H9 (cell line): Measurements from ENCODE around the gene ZNF385D. TPM values are rescaled to one million over a fixed set of nuclear protein-coding genes. Genes with fewer than 3 reads are reported as not detected.

ENCODE experiments used
- DNase-seq: peaks from one replicate; pipeline ENCODE4 v3.0.0-alpha.2; 2017
- H2AFZ ChIP-seq: one replicate; pipeline ENCODE4 v1.6.1; 2013; ENCODE audit warnings: mild to moderate bottlenecking, low read length, control low read depth, moderate library complexity
- H2AK5ac ChIP-seq: 2 replicates; pipeline ENCODE4 v1.6.1; 2013; ENCODE audit warnings: low read length, control low read depth, mixed read lengths; ENCODE audit not compliant: insufficient read length
- H2BK120ac ChIP-seq: one replicate; pipeline ENCODE4 v1.6.1; 2013; ENCODE audit warnings: low read depth, mild to moderate bottlenecking, low read length, control low read depth, inconsistent platforms; ENCODE audit not compliant: poor library complexity, severe bottlenecking
- H2BK12ac ChIP-seq: 2 replicates; pipeline ENCODE4 v1.6.1; 2013; ENCODE audit warnings: low read length, control low read depth, mixed read lengths, low read depth; ENCODE audit not compliant: insufficient read length
- H2BK15ac ChIP-seq: 2 replicates; pipeline ENCODE4 v1.6.1; 2013; ENCODE audit warnings: low read depth, low read length, control low read depth
- H2BK20ac ChIP-seq: one replicate; pipeline ENCODE4 v1.6.1; 2013; ENCODE audit warnings: low read depth, mild to moderate bottlenecking, low read length, control low read depth, inconsistent platforms; ENCODE audit not compliant: poor library complexity, severe bottlenecking
- H2BK5ac ChIP-seq: 2 replicates; pipeline ENCODE4 v1.6.1; 2013; ENCODE audit warnings: low read length, control low read depth, mixed read lengths; ENCODE audit not compliant: insufficient read length
- H3K14ac ChIP-seq: 2 replicates; pipeline ENCODE4 v1.6.1; 2013; ENCODE audit warnings: low read length, control low read depth; ENCODE audit not compliant: insufficient read depth
- H3K18ac ChIP-seq: 2 replicates; pipeline ENCODE4 v1.6.1; 2013; ENCODE audit warnings: low read depth, mild to moderate bottlenecking, mixed read lengths, low read length, control low read depth; ENCODE audit not compliant: insufficient read length
- H3K23ac ChIP-seq: 2 replicates; pipeline ENCODE4 v1.6.1; 2013; ENCODE audit warnings: low read length, control low read depth, mixed read lengths, low read depth; ENCODE audit not compliant: insufficient read length
- H3K23me2 ChIP-seq: 2 replicates; pipeline ENCODE4 v1.6.1; 2013; ENCODE audit warnings: low read depth, mild to moderate bottlenecking, mixed read lengths, low read length, control low read depth; ENCODE audit not compliant: insufficient read length, poor library complexity, severe bottlenecking
- H3K27ac ChIP-seq: 2 replicates; pipeline ENCODE4 v1.5.1; 2013; ENCODE audit warnings: low read length, control low read depth, mixed read lengths, low read depth; ENCODE audit not compliant: insufficient read length
- H3K27me3 ChIP-seq: 2 replicates; pipeline ENCODE4 v1.6.1; 2013; ENCODE audit warnings: low read length, control low read depth, inconsistent platforms; ENCODE audit not compliant: insufficient read depth
- H3K4ac ChIP-seq: 2 replicates; pipeline ENCODE4 v1.6.1; 2013; ENCODE audit warnings: low read depth, mild to moderate bottlenecking, control low read depth, inconsistent platforms, low read length, moderate library complexity
- H3K4me1 ChIP-seq: 2 replicates; pipeline ENCODE4 v1.6.1; 2013; ENCODE audit warnings: low read length, control low read depth, inconsistent platforms; ENCODE audit not compliant: insufficient read depth
- H3K4me2 ChIP-seq: 2 replicates; pipeline ENCODE4 v1.6.1; 2013; ENCODE audit warnings: low read length, control low read depth, mixed read lengths; ENCODE audit not compliant: insufficient read length, insufficient read depth
- H3K56ac ChIP-seq: 2 replicates; pipeline ENCODE4 v1.6.1; 2013; ENCODE audit warnings: low read depth, mild to moderate bottlenecking, mixed read lengths, low read length, control low read depth; ENCODE audit not compliant: insufficient read length
- H3K79me1 ChIP-seq: 2 replicates; pipeline ENCODE4 v1.6.1; 2013; ENCODE audit warnings: low read depth, mild to moderate bottlenecking, moderate library complexity, low read length, control low read depth, inconsistent platforms; ENCODE audit not compliant: insufficient read depth, poor library complexity, severe bottlenecking
- H3K79me2 ChIP-seq: 2 replicates; pipeline ENCODE4 v1.6.1; 2013; ENCODE audit warnings: low read length, control low read depth, inconsistent platforms; ENCODE audit not compliant: insufficient read depth
- H3K9ac ChIP-seq: 2 replicates; pipeline ENCODE4 v1.6.1; 2013; ENCODE audit warnings: low read length, control low read depth, mixed read lengths; ENCODE audit not compliant: insufficient read length; ENCODE audit errors: extremely low read depth
- H3K9me3 ChIP-seq: one replicate; pipeline ENCODE4 v1.6.1; 2013; ENCODE audit warnings: low read depth, low read length, inconsistent platforms; ENCODE audit not compliant: control insufficient read depth
- H3T11ph ChIP-seq: one replicate; pipeline ENCODE4 v1.6.1; 2013; ENCODE audit warnings: mild to moderate bottlenecking, low read length, control low read depth, inconsistent platforms
- H4K20me1 ChIP-seq: one replicate; pipeline ENCODE4 v1.6.1; 2013; ENCODE audit not compliant: control insufficient read depth, insufficient read length, insufficient read depth
- H4K5ac ChIP-seq: 2 replicates; pipeline ENCODE4 v1.6.1; 2013; ENCODE audit warnings: low read depth, mild to moderate bottlenecking, mixed read lengths, low read length, control low read depth; ENCODE audit not compliant: insufficient read length
- H4K8ac ChIP-seq: replicated peaks from 2 replicates; pipeline ENCODE4 v1.6.1; 2013; ENCODE audit warnings: low read length, control low read depth, mixed read lengths, low read depth; ENCODE audit not compliant: insufficient read length
- H4K91ac ChIP-seq: 2 replicates; pipeline ENCODE4 v1.6.1; 2013; ENCODE audit warnings: low read depth, mild to moderate bottlenecking, moderate library complexity, mixed read lengths, low read length, control low read depth; ENCODE audit not compliant: insufficient read length
- H3K27ac Mint-ChIP-seq, 3 experiments: 2 replicates in 2 of 3; 3 replicates in 1 of 3; pipeline ENCODE4 v1.8.0; 2020 to 2021; ENCODE audit warnings: mixed read lengths in 3 of 3, mild to moderate bottlenecking in 1 of 3, moderate library complexity in 1 of 3
- H3K27me3 Mint-ChIP-seq: 2 replicates; pipeline ENCODE4 v1.8.0; 2021; ENCODE audit warnings: low read depth, mild to moderate bottlenecking, moderate library complexity, mixed read lengths
- H3K36me3 Mint-ChIP-seq, 3 experiments: 2 replicates in 2 of 3; 3 replicates in 1 of 3; pipeline ENCODE4 v1.8.0; 2020 to 2021; ENCODE audit warnings: low read depth in 3 of 3, mixed read lengths in 3 of 3; ENCODE audit not compliant: insufficient read depth in 1 of 3
- H3K4me1 Mint-ChIP-seq, 2 experiments: 2 replicates each; pipeline ENCODE4 v1.8.0; 2020; ENCODE audit warnings: mixed read lengths in 2 of 2
- H3K4me3 Mint-ChIP-seq, 2 experiments: 2 replicates in 1 of 2; 3 replicates in 1 of 2; pipeline ENCODE4 v1.8.0; 2020 to 2021; ENCODE audit warnings: mild to moderate bottlenecking in 2 of 2, mixed read lengths in 2 of 2, moderate library complexity in 1 of 2
- H3K9me3 Mint-ChIP-seq, 2 experiments: 2 replicates in 1 of 2; 3 replicates in 1 of 2; pipeline ENCODE4 v1.8.0; 2020; ENCODE audit warnings: mild to moderate bottlenecking in 2 of 2, mixed read lengths in 2 of 2, moderate library complexity in 1 of 2
- CTCF ChIP-seq: fragments of 200-600 bp; sonication (generic); conservative IDR thresholded peaks from 3 replicates; pipeline ENCODE4 v1.8.0; 2021; ENCODE audit warnings: antibody characterized with exemption, mild to moderate bottlenecking
- WGBS: extraction: QIAGEN DNeasy Blood & Tissue Kit; methylation state at CpG from one replicate; pipeline ENCODE4 v1.1.7; 2013; ENCODE audit warnings: missing lambda C conversion rate, low lambda C conversion rate, mixed read lengths; ENCODE audit not compliant: insufficient read length; ENCODE audit errors: extremely low coverage; 5-methylcytosine and 5-hydroxymethylcytosine counted together
- total RNA-seq: library from RNA; stranded (reverse); gene quantifications from 2 replicates; pipeline ENCODE4 v1.2.1, GENCODE V29; 2021

Gene ZNF385D
- total RNA-seq, 1 experiment from 2014 or later = 1.5 TPM

GRCh38 chr3:21751886-21752285, 876 bp upstream of the ZNF385D start:
- H2AK5ac ChIP-seq = no peak overlapping the region
- no peak overlapping the region for H3T11ph ChIP-seq
- peak overlapping the region; percentile 68 for H3K4me2 ChIP-seq
- no peaks in the 10 kb centered on the region for H3K79me1 ChIP-seq
- no peak for TF ChIP-seq CTCF
- H3K14ac ChIP-seq = no peak overlapping the region
- no peak overlapping the region for H2AFZ ChIP-seq
- no peak overlapping the region for H2BK5ac ChIP-seq
- H2BK120ac ChIP-seq = no peak overlapping the region
- no peaks in the 10 kb centered on the region for H3K36me3 Mint-ChIP-seq
- no peaks in the 10 kb centered on the region for H3K4me1 ChIP-seq
- no peak for DNase-seq
- no CpG with 5 or more reads among the region's 6 CpGs for WGBS
- H4K8ac ChIP-seq = no peak overlapping the region
- no peak overlapping the region for H3K23ac ChIP-seq
- H2BK12ac ChIP-seq = no peak overlapping the region
- H3K27me3 Mint-ChIP-seq = peaks cover 23% of the 10 kb centered on the region
- no peak overlapping the region for H4K5ac ChIP-seq
- H3K27ac ChIP-seq = no peak overlapping the region
- no peak overlapping the region for H3K27ac Mint-ChIP-seq
- H3K4me1 Mint-ChIP-seq = peaks cover 14 to 20% of the 10 kb centered on the region in 2 experiments
- no peaks in the 10 kb centered on the region for H4K20me1 ChIP-seq
- no peaks in the 10 kb centered on the region for H3K9me3 Mint-ChIP-seq
- H3K4ac ChIP-seq = no peak overlapping the region
- H4K91ac ChIP-seq = no peak overlapping the region
- H3K18ac ChIP-seq = no peak overlapping the region
- H3K9me3 ChIP-seq = no peaks in the 10 kb centered on the region
- H2BK20ac ChIP-seq = no peak overlapping the region
- H3K4me3 Mint-ChIP-seq = peak overlapping the region; percentile 74 to 92; a peak in 3 of 5 replicates
- H3K56ac ChIP-seq = no peak overlapping the region
- no peaks in the 10 kb centered on the region for H3K27me3 ChIP-seq
- H3K23me2 ChIP-seq = peaks cover 2% of the 10 kb centered on the region
- no peaks in the 10 kb centered on the region for H3K79me2 ChIP-seq
- H3K9ac ChIP-seq = no peak overlapping the region
- no peak overlapping the region for H2BK15ac ChIP-seq
